Bronchus fibroblast of lung (primary cell): Measurements from ENCODE around the gene SLC35F3. TPM values are rescaled to one million over a fixed set of nuclear protein-coding genes. Genes with fewer than 3 reads are reported as not detected.

ENCODE experiments used
- total RNA-seq: library from RNA; depleted of rRNA; stranded (reverse); fragments of >200 nt; gene quantifications from 2 replicates; pipeline ENCODE4 v1.2.3, GENCODE V29; 2015

SLC35F3 gene
- total RNA-seq: not detected in 2 replicates

DNA sequence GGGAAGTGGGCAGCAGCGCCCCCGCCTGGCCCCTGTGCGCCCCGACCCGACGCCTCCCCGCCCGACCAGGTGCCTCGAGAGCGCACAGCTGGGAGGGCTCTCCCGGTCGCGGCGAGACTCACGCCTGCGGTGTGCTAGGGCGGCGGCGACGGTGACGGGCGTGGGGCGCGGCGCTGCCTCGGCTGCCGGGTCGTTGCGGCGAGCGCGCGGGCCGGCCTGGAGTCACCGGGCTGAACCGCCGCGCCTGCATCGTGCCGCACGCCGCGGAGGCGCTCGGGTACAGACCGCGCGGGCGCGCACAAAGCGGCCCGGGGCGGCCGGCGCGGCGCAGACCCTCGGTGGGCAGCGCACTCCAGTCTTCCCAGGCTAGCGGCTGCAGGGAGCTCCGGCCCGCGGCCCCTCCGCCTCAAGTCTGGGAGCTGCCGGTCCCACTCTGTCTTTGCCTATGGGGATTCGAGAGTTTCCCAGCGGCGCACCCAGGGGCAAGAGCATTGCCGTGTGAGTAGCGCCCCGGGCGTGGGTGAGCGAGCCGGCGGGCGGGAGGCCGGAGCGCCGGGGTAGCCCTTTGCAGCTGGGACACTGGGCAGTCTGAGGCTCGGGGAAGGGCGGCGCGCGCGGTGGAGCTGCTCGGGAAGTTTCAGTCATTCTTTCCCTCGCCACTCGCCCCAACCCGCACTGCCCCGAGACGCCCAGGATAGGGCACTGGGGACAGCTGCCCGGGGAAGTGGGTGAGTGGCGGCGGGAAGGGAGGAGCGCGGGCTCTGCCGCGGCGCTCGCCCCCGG is at the start of gene SLC35F3:
Gene SLC35F3 (plus strand): TSS at position 44 of the 783 bp plus-strand sequence.

GRCh38 chr1:234373064-234373958 is 468.8 kb downstream of the SLC35F3 start, which contains the start of gene COA6:
TSS of gene COA6 (plus strand) at chr1:234373456. CDS start at chr1:234373467, 11 bp downstream.

